Stimulated activated naive CD8-positive, alpha-beta T cell treated with anti-CD3 and anti-CD28 coated beads, Interleukin-15, Interleukin-2, amounts not matched to agents 100 ng/mL and 50 ng/mL, for 24 hours (primary cell): ENCODE results near the gene RASAL1.

ENCODE experiments used
- H3K27ac Mint-ChIP-seq: one replicate; pipeline ENCODE4 v1.8.0; 2021; ENCODE audit warnings: mild to moderate bottlenecking, mixed read lengths
- H3K27me3 Mint-ChIP-seq: one replicate; pipeline ENCODE4 v1.8.0; 2021; ENCODE audit warnings: mixed read lengths
- H3K36me3 Mint-ChIP-seq: one replicate; pipeline ENCODE4 v1.8.0; 2021; ENCODE audit warnings: low read depth, mixed read lengths
- H3K4me1 Mint-ChIP-seq: one replicate; pipeline ENCODE4 v1.8.0; 2021; ENCODE audit warnings: low read depth, mixed read lengths
- H3K4me3 Mint-ChIP-seq: one replicate; pipeline ENCODE4 v1.8.0; 2021; ENCODE audit warnings: mild to moderate bottlenecking, mixed read lengths
- H3K9me3 Mint-ChIP-seq: one replicate; pipeline ENCODE4 v1.8.0; 2021; ENCODE audit warnings: mixed read lengths

The RASAL1 gene

GRCh38 chr12:113072136-113072535 is 63.4 kb downstream of the RASAL1 start:
- Mint-ChIP-seq H3K36me3 (no peaks in the 10 kb centered on the region), H3K9me3 (no peaks in the 10 kb centered on the region), H3K27me3 (no peaks in the 10 kb centered on the region), H3K4me1 (peaks cover 76% of the 10 kb centered on the region), H3K27ac (no peak overlapping the region), H3K4me3 (no peak overlapping the region)

GRCh38 chr12:113071135-113072112 is 64.1 kb downstream of the RASAL1 start:
- Mint-ChIP-seq H3K4me1 (peaks cover 80% of the 10 kb centered on the region), H3K27ac (peak overlapping the region; percentile 61), H3K4me3 (peak overlapping the region; percentile 36), H3K27me3 (no peaks in the 10 kb centered on the region), H3K36me3 (no peaks in the 10 kb centered on the region), H3K9me3 (no peaks in the 10 kb centered on the region)

GRCh38 chr12:113070117-113070906 is 65.2 kb downstream of the RASAL1 start:
- no peaks in the 10 kb centered on the region for H3K36me3 Mint-ChIP-seq
- peak overlapping the region; percentile 86 for H3K27ac Mint-ChIP-seq
- no peaks in the 10 kb centered on the region for H3K27me3 Mint-ChIP-seq
- peaks cover 78% of the 10 kb centered on the region for H3K4me1 Mint-ChIP-seq
- no peaks in the 10 kb centered on the region for H3K9me3 Mint-ChIP-seq
- H3K4me3 Mint-ChIP-seq = peak overlapping the region; percentile 62

- no peaks in the 10 kb centered on the region for H3K27me3 Mint-ChIP-seq
- H3K4me1 Mint-ChIP-seq = peaks cover 75% of the 10 kb centered on the region
- H3K4me3 Mint-ChIP-seq = peak overlapping the region; percentile 62
- H3K9me3 Mint-ChIP-seq = no peaks in the 10 kb centered on the region
- H3K36me3 Mint-ChIP-seq = no peaks in the 10 kb centered on the region
- peak overlapping the region; percentile 86 for H3K27ac Mint-ChIP-seq
Measured at GRCh38 chr12:113069751-113070116, 65.8 kb downstream of the RASAL1 start.

GRCh38 chr12:113069149-113069548 is 66.4 kb downstream of the RASAL1 start:
- Mint-ChIP-seq H3K36me3 (no peaks in the 10 kb centered on the region), H3K9me3 (no peaks in the 10 kb centered on the region), H3K27me3 (no peaks in the 10 kb centered on the region), H3K27ac (no peak overlapping the region), H3K4me3 (no peak overlapping the region), H3K4me1 (peaks cover 75% of the 10 kb centered on the region)

- no peak overlapping the region for H3K27ac Mint-ChIP-seq
- no peak overlapping the region for H3K4me3 Mint-ChIP-seq
- H3K4me1 Mint-ChIP-seq = peaks cover 68% of the 10 kb centered on the region
- H3K36me3 Mint-ChIP-seq = no peaks in the 10 kb centered on the region
- H3K27me3 Mint-ChIP-seq = no peaks in the 10 kb centered on the region
- H3K9me3 Mint-ChIP-seq = no peaks in the 10 kb centered on the region
Measured at GRCh38 chr12:113067987-113068935, 67.3 kb downstream of the RASAL1 start.

- H3K4me1 Mint-ChIP-seq = peaks cover 55% of the 10 kb centered on the region
- no peaks in the 10 kb centered on the region for H3K27me3 Mint-ChIP-seq
- no peaks in the 10 kb centered on the region for H3K9me3 Mint-ChIP-seq
- H3K4me3 Mint-ChIP-seq = no peak overlapping the region
- H3K36me3 Mint-ChIP-seq = no peaks in the 10 kb centered on the region
- H3K27ac Mint-ChIP-seq = no peak overlapping the region
Measured at GRCh38 chr12:113066813-113067400, 68.7 kb downstream of the RASAL1 start.

GRCh38 chr12:113065126-113066007 is 70.2 kb downstream of the RASAL1 start:
- Mint-ChIP-seq H3K27ac (no peak overlapping the region), H3K4me3 (no peak overlapping the region), H3K27me3 (no peaks in the 10 kb centered on the region), H3K4me1 (peaks cover 44% of the 10 kb centered on the region), H3K36me3 (no peaks in the 10 kb centered on the region), H3K9me3 (no peaks in the 10 kb centered on the region)

GRCh38 chr12:113064395-113065125 is 71.0 kb downstream of the RASAL1 start:
- Mint-ChIP-seq H3K4me3 (no peak overlapping the region), H3K27ac (no peak overlapping the region), H3K4me1 (peaks cover 36% of the 10 kb centered on the region), H3K27me3 (no peaks in the 10 kb centered on the region), H3K36me3 (no peaks in the 10 kb centered on the region), H3K9me3 (no peaks in the 10 kb centered on the region)

GRCh38 chr12:113063396-113064350 is 71.9 kb downstream of the RASAL1 start:
- Mint-ChIP-seq H3K4me3 (no peak overlapping the region), H3K36me3 (no peaks in the 10 kb centered on the region)

GRCh38 chr12:113062502-113063395 is 72.8 kb downstream of the RASAL1 start:
- Mint-ChIP-seq H3K27ac (no peak overlapping the region), H3K9me3 (no peaks in the 10 kb centered on the region), H3K4me1 (peaks cover 28% of the 10 kb centered on the region), H3K4me3 (peak overlapping the region; percentile 39), H3K27me3 (no peaks in the 10 kb centered on the region), H3K36me3 (no peaks in the 10 kb centered on the region)

More at GRCh38 chr12:113063396-113064350, 71.9 kb downstream of the RASAL1 start:
- no peak overlapping the region for H3K27ac Mint-ChIP-seq
- no peaks in the 10 kb centered on the region for H3K27me3 Mint-ChIP-seq
- peaks cover 31% of the 10 kb centered on the region for H3K4me1 Mint-ChIP-seq
- H3K9me3 Mint-ChIP-seq = no peaks in the 10 kb centered on the region
